Stimulated activated CD4-positive, alpha-beta T cell treated with anti-CD3 and anti-CD28 coated beads, Interleukin-2, amount 100 ng/mL, for 4 hours (primary cell): ENCODE results near the gene HOXC11.

Experiments used
- DNase-seq: peaks from one replicate; pipeline ENCODE4 v3.0.0-alpha.2; 2020; ENCODE audit warnings: low read depth

HOXC11 gene

GRCh38 chr12:53942467-53942997 lies 30.4 kb upstream of the HOXC11 start:
- no peak for DNase-seq

GRCh38 chr12:53944209-53944608 lies 28.7 kb upstream of the HOXC11 start:
- DNase-seq = no peak

- DNase-seq = no peak
Observed at GRCh38 chr12:53944907-53945847, 27.7 kb upstream of the HOXC11 start.

GRCh38 chr12:53947743-53948142 lies 25.2 kb upstream of the HOXC11 start:
- DNase-seq = no peak

GRCh38 chr12:53948650-53949593 lies 24.0 kb upstream of the HOXC11 start:
- no peak for DNase-seq

GRCh38 chr12:53949631-53950436 lies 23.1 kb upstream of the HOXC11 start:
- DNase-seq = no peak

GRCh38 chr12:53950437-53950773 lies 22.5 kb upstream of the HOXC11 start:
- DNase-seq = no peak

GRCh38 chr12:53950789-53951576 lies 21.9 kb upstream of the HOXC11 start:
- DNase-seq = no peak

GRCh38 chr12:53951577-53952334 lies 21.2 kb upstream of the HOXC11 start:
- DNase-seq = no peak

GRCh38 chr12:53952335-53952694 lies 20.6 kb upstream of the HOXC11 start:
- no peak for DNase-seq

- no peak for DNase-seq
Observed at GRCh38 chr12:53952871-53953734, 19.8 kb upstream of the HOXC11 start.

- no peak for DNase-seq
Observed at GRCh38 chr12:53953831-53954693, 18.9 kb upstream of the HOXC11 start.

- no peak for DNase-seq
Observed at GRCh38 chr12:53954694-53955035, 18.3 kb upstream of the HOXC11 start, which contains the start of gene HOXC12. TSS of gene HOXC12 (plus strand) at chr12:53954903. CDS start at chr12:53954930, 27 bp downstream.

- no peak for DNase-seq
Observed at GRCh38 chr12:53955036-53955775, 17.7 kb upstream of the HOXC11 start.

GRCh38 chr12:53955776-53956250 lies 17.1 kb upstream of the HOXC11 start:
- no peak for DNase-seq

- no peak for DNase-seq
Observed at GRCh38 chr12:53956251-53956887, 16.6 kb upstream of the HOXC11 start.
